Sigmoid colon (tissue), 7 donors: Measurements from ENCODE around the gene FBXO7. TPM values are rescaled to one million over a fixed set of nuclear protein-coding genes. Genes with fewer than 3 reads are reported as not detected.

Experiments used
- DNase-seq: peaks from one replicate; pipeline ENCODE4 v3.0.0-alpha.2; 2019
- H3K27ac ChIP-seq, 4 donors: fragments of 200-600 bp; sonication (generic); one replicate each; pipeline ENCODE4 v1.5.1; 2016 to 2019; ENCODE audit warnings: mild to moderate bottlenecking in 1 of 4
- H3K27me3 ChIP-seq, 3 donors: fragments of 200-600 bp; sonication (generic); one replicate each; pipeline ENCODE4 v1.5.1; 2019; ENCODE audit warnings: mild to moderate bottlenecking in 1 of 3
- H3K36me3 ChIP-seq, 4 donors: fragments of 200-600 bp; sonication (generic); one replicate each; pipeline ENCODE4 v1.5.1; 2016 to 2019
- H3K4me1 ChIP-seq, 4 donors: fragments of 200-600 bp; sonication (generic); one replicate each; pipeline ENCODE4 v1.5.1; 2017 to 2019
- H3K4me3 ChIP-seq, 4 donors: fragments of 200-600 bp; sonication (generic); one replicate each; pipeline ENCODE4 v1.5.1; 2017 to 2019; ENCODE audit warnings: mild to moderate bottlenecking in 2 of 4, moderate library complexity in 1 of 4
- H3K9me3 ChIP-seq, 4 donors: fragments of 200-600 bp in 3 of 4; sonication (generic) in 3 of 4; one replicate each; pipeline versions ENCODE4 v1.5.1 to v1.6.1; 2013 to 2019
- EP300 ChIP-seq, 4 donors: sonication (generic); formaldehyde crosslinking; IDR thresholded peaks; one replicate each; pipeline ENCODE4 v1.6.1; 2017; ENCODE audit warnings: antibody characterized with exemption in 4 of 4
- POLR2A ChIP-seq, 2 donors: fragments of 450-650 bp; IDR thresholded peaks; one replicate each; pipeline ENCODE4 v1.6.1; 2016; ENCODE audit warnings: antibody characterized with exemption in 2 of 2, mild to moderate bottlenecking in 2 of 2, moderate library complexity in 2 of 2
- POLR2AphosphoS5 ChIP-seq, 4 donors: sonication (generic); formaldehyde crosslinking; IDR thresholded peaks; one replicate each; pipeline ENCODE4 v1.6.1; 2017; ENCODE audit warnings: antibody characterized with exemption in 4 of 4
- WGBS, 2 donors: extraction: QIAGEN DNeasy Blood & Tissue Kit; methylation state at CpG; one replicate each; pipeline ENCODE4 v1.1.7; 2013; 5-methylcytosine and 5-hydroxymethylcytosine counted together
- intact Hi-C: fragments of 100-400 bp; cut with DNase I; formaldehyde crosslinking; loops from one replicate; pipeline ENCODE4 v1.15.1; 2023
- polyA plus RNA-seq, 3 donors: library from polyadenylated mRNA; stranded (reverse); fragments of 200-250 nt; gene quantifications; one replicate each; pipeline ENCODE4 v1.2.3, GENCODE V29; 2013
- total RNA-seq, 4 donors: library from RNA; depleted of rRNA; stranded (reverse); fragments of >200 nt; gene quantifications; one replicate each; pipeline ENCODE4 v1.1.0, GENCODE V29; 2016
- TF ChIP-seq, protein P1 (sequence below), 4 experiments: fragments of 450-650 bp in 3 of 4; fragments of 200-600 bp in 1 of 4; IDR thresholded peaks; one replicate each; pipeline ENCODE4 v1.5.1; 2016 to 2019; ENCODE audit warnings: antibody characterized with exemption in 4 of 4, mild to moderate bottlenecking in 3 of 4, moderate library complexity in 2 of 4
- donor health status: healthy with polysubstance abuse.
- donor health status: Bipolar disorder and iron deficiency.
- donor health status: healthy.

The FBXO7 gene
- total and polyA plus RNA-seq, 7 donors: 60.6 to 83.6 (median 79.8) TPM

DNA sequence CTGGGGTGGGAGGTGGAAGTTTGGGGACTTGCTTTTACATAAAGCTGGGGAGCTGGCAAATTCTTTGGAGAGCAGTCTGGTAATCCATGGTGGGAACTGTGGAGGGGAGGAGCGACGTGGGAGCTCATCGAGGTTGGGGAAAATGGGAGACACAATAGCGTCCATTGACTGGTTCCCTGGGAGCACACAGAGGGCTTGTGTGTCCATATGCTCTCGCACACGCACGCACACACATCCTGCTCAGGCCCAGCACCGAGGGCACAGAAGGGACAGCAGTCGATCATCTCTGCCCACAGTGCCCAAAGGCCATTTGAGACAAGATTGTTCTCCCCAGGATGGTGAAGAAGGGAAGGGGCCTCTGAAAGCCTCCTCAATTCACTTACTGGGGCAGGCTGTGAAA lies 53.7 kb downstream of the FBXO7 start:
- Histone ChIP-seq H3K27me3 (no peaks in the 10 kb centered on the region), H3K36me3 (no peaks in the 10 kb centered on the region), H3K27ac (peak overlapping the region; percentile 46 to 71 (median 64)), H3K4me1 (peaks cover 0 to 27% (median 20%) of the 10 kb centered on the region in 4 donors), H3K4me3 (no peak overlapping the region), H3K9me3 (peaks cover 0 to 2% (median 0%) of the 10 kb centered on the region in 4 donors)
- DNase-seq: peak; percentile 65
- intact Hi-C loops: loop anchor here (2.0 kb wide), 1 partner anchor 268 kb away; no protein-coding TSS in a partner anchor
- no peak for TF ChIP-seq POLR2A (IDR thresholded peaks at IDR 0.05)
- TF ChIP-seq POLR2AphosphoS5 (IDR thresholded peaks at IDR 0.05): peak in 1 of 4 donors; percentile 27
- WGBS, 2 donors: 92 to 93% methylated on average over 9 of the region's 9 CpGs

DNA sequence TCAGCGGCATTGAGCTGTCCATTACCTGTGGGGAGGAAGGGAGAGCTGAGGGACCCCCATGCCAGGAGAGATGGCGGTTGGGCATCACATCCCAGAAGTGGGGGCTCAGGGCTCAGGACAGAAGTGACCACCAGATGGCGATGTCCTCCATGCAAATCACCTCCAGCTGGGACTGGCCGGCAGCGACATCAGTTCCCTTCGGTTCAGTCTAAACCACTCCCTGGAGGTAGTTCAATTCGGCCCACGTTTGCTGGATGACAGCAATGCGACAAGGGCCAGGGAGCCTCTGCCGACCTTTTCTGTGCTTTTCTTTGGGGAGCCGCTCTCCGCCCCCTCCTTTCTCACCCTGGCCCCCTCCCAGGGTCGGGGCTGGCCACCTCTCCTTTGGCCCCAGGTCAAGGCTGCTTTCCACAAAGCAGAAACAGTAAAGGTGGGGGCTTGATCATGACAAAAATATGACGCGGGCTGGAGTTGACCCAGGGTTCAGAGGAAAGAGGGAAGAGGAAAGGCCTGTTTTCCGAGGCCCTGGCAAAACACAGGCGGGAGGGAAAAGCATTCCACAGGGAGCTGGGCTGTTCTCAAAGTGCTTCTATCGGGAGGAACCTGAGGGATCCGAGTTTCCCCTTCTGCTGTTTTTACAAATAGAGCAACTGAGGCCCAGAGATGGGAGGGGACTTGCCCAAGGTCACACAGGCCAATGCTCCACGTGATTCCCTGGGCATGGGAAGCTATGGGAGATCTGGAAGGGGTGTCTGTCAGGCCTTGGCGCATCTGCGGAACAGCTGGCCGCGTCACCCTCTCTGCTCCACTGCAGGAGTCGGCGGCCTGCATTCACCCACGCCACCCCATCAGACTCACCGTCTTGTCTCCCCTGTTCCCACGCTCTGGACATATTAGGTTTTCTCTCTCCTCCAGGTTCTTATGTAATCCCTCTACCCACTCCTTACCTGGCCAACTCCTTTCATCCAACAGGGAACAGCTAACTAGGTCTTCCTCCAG lies 54.7 kb downstream of the FBXO7 start:
- no peak for TF ChIP-seq POLR2A (IDR thresholded peaks at IDR 0.05)
- no peak for TF ChIP-seq EP300 (IDR thresholded peaks at IDR 0.05)
- TF ChIP-seq, protein P1, sequence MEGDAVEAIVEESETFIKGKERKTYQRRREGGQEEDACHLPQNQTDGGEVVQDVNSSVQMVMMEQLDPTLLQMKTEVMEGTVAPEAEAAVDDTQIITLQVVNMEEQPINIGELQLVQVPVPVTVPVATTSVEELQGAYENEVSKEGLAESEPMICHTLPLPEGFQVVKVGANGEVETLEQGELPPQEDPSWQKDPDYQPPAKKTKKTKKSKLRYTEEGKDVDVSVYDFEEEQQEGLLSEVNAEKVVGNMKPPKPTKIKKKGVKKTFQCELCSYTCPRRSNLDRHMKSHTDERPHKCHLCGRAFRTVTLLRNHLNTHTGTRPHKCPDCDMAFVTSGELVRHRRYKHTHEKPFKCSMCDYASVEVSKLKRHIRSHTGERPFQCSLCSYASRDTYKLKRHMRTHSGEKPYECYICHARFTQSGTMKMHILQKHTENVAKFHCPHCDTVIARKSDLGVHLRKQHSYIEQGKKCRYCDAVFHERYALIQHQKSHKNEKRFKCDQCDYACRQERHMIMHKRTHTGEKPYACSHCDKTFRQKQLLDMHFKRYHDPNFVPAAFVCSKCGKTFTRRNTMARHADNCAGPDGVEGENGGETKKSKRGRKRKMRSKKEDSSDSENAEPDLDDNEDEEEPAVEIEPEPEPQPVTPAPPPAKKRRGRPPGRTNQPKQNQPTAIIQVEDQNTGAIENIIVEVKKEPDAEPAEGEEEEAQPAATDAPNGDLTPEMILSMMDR (IDR thresholded peaks at IDR 0.05): peak; percentile 86 to 91 (median 89)
- peak in 3 of 4 donors; percentile 21 to 45 (median 36) for TF ChIP-seq POLR2AphosphoS5 (IDR thresholded peaks at IDR 0.05)
- Histone ChIP-seq H3K4me1 (peaks cover 0 to 32% (median 25%) of the 10 kb centered on the region in 4 donors), H3K27ac (peak overlapping the region; percentile 46 to 71 (median 64)), H3K36me3 (no peaks in the 10 kb centered on the region), H3K9me3 (no peaks in the 10 kb centered on the region), H3K4me3 (no peak overlapping the region), H3K27me3 (no peaks in the 10 kb centered on the region)
- peak; percentile 96 for DNase-seq
- intact Hi-C loops: loop anchor here (1.0 to 2.0 kb wide), 2 partner anchors 268 to 471 kb away; no protein-coding TSS in a partner anchor
- WGBS, 2 donors: 44 to 50% methylated on average over 29 of the region's 29 CpGs

DNA sequence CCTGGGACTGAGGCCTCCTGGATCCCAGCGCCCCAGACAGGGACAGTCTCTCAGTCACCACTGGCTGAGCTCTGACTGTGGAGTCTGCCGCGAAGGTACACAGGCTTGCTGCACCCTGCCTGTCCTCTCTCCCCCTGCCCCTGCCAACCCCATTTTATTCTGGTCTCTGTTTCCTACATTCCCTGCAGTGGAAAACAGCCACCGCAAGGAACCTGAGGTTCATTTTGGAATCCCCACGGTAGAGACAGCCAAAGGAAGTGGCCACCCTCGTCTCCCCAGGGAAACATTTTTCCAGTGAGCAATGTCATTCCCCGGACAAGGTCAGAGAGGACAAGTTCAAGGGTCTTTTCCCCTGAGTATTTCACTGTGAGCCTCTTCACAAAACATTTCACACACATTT lies 56.6 kb downstream of the FBXO7 start:
- Histone ChIP-seq H3K4me1 (peaks cover 0 to 38% (median 26%) of the 10 kb centered on the region in 4 donors), H3K27ac (peak overlapping the region; percentile 46 to 71 (median 64)), H3K27me3 (no peaks in the 10 kb centered on the region), H3K4me3 (no peak overlapping the region), H3K9me3 (no peaks in the 10 kb centered on the region), H3K36me3 (no peaks in the 10 kb centered on the region)
- intact Hi-C loops: no loop called here
- peak; percentile 68 for DNase-seq
- 80 to 84% methylated on average over 7 of the region's 7 CpGs for WGBS, 2 donors
- TF ChIP-seq, protein P1 (IDR thresholded peaks at IDR 0.05): no peak
- TF ChIP-seq EP300 (IDR thresholded peaks at IDR 0.05): no peak
- TF ChIP-seq POLR2AphosphoS5 (IDR thresholded peaks at IDR 0.05): peak in 1 of 4 donors; percentile 26
- no peak for TF ChIP-seq POLR2A (IDR thresholded peaks at IDR 0.05)

DNA sequence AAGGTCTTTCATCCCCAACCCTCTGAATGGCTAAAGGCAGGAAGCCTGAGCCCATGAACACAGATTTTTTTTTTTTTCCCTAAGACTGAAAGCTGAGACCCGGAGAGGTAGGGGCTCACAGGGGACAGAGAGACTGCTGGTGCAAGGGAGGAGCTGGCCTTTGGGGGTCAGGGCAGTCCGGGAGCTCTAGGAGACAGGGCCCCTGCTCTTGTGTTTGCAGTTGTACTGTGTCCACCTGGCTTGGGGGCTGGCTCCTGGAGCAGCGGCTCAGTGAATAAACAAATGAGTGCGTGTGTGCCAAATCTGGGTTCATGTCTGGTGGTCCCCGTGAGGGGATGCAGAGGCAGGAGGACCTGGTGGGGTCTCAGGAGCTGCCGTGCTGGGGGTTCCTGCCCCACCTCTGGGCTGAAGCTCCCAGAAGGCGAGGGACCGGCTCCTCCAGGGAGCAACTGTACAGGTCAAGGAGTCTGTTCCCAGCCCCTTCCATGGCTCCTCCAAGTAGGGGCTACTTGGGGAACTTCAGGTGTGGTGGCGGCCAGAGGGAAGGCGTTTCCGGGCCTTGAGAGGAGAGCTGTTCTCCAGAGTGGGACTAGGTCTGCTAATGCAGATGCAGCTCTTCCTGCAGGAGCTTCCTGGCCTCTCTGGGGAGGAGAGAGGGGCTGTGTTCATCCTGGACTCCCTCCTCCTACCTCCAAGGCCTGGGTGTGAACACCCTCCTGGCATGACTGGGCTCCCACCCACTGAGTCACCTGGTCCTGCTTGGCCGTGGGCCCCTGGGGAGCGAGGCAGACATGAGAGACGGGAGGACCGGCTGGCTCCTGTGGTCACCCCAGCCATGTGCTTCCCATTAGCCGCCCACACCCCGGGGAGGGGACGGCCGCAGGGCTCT lies 57.6 kb downstream of the FBXO7 start:
- Histone ChIP-seq H3K36me3 (no peaks in the 10 kb centered on the region), H3K27me3 (no peaks in the 10 kb centered on the region), H3K4me1 (peaks cover 0 to 38% (median 26%) of the 10 kb centered on the region in 4 donors), H3K27ac (peak overlapping the region; percentile 46 to 71 (median 64)), H3K4me3 (no peak overlapping the region), H3K9me3 (no peaks in the 10 kb centered on the region)
- intact Hi-C loops: loop anchor here (2.0 kb wide), 1 partner anchor 87 kb away; no protein-coding TSS in a partner anchor
- peak; percentile 94 for DNase-seq
- WGBS, 2 donors: 74 to 80% methylated on average over 19 of the region's 19 CpGs
- TF ChIP-seq POLR2A (IDR thresholded peaks at IDR 0.05): no peak
- TF ChIP-seq POLR2AphosphoS5 (IDR thresholded peaks at IDR 0.05): peak; percentile 47 to 81 (median 63)

DNA sequence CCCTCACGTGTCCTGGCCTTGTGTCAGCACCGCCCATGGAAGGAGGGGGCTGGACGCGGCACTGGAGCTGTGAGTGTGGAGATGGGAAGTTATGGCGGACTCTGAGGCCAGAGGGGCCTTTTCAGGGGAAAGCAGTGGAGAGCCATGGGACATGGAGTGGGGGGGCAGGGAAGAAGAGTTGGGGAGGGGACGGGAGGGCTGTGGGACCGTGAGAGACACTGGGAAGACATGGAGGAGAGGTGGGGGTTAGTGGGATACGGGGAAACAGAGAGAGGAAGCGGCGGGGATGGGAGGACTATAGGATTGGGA lies 58.2 kb downstream of the FBXO7 start:
- H3K4me3 ChIP-seq: no peak overlapping the region
- H3K9me3 ChIP-seq: peaks cover 0 to under 1% (median under 1%) of the 10 kb centered on the region in 4 donors
- TF ChIP-seq EP300 (IDR thresholded peaks at IDR 0.05): no peak
- TF ChIP-seq, protein P1 (IDR thresholded peaks at IDR 0.05): no peak
- TF ChIP-seq POLR2A (IDR thresholded peaks at IDR 0.05): no peak
- TF ChIP-seq POLR2AphosphoS5 (IDR thresholded peaks at IDR 0.05): no peak
- peak overlapping the region; percentile 46 to 71 (median 64) for H3K27ac ChIP-seq
- H3K4me1 ChIP-seq: peaks cover 0 to 38% (median 26%) of the 10 kb centered on the region in 4 donors
- intact Hi-C loops: loop anchor here (2.0 kb wide), 1 partner anchor 86 kb away; no protein-coding TSS in a partner anchor
- no peaks in the 10 kb centered on the region for H3K27me3 ChIP-seq
- no peak for DNase-seq
- WGBS, 2 donors: 75 to 85% methylated on average over 10 of the region's 10 CpGs
- H3K36me3 ChIP-seq: no peaks in the 10 kb centered on the region
